Activated gamma-delta T cell (primary cell): ENCODE measurements around the gene DLGAP4.

ENCODE experiments used
- DNase-seq: peaks from one replicate; lab custom pipeline; 2025; lab: John Stamatoyannopoulos, UW
- total RNA-seq, 2 donors: gene quantifications; one replicate each; lab custom pipeline; 2026; lab: John Stamatoyannopoulos, UW

DLGAP4 gene, protein sequence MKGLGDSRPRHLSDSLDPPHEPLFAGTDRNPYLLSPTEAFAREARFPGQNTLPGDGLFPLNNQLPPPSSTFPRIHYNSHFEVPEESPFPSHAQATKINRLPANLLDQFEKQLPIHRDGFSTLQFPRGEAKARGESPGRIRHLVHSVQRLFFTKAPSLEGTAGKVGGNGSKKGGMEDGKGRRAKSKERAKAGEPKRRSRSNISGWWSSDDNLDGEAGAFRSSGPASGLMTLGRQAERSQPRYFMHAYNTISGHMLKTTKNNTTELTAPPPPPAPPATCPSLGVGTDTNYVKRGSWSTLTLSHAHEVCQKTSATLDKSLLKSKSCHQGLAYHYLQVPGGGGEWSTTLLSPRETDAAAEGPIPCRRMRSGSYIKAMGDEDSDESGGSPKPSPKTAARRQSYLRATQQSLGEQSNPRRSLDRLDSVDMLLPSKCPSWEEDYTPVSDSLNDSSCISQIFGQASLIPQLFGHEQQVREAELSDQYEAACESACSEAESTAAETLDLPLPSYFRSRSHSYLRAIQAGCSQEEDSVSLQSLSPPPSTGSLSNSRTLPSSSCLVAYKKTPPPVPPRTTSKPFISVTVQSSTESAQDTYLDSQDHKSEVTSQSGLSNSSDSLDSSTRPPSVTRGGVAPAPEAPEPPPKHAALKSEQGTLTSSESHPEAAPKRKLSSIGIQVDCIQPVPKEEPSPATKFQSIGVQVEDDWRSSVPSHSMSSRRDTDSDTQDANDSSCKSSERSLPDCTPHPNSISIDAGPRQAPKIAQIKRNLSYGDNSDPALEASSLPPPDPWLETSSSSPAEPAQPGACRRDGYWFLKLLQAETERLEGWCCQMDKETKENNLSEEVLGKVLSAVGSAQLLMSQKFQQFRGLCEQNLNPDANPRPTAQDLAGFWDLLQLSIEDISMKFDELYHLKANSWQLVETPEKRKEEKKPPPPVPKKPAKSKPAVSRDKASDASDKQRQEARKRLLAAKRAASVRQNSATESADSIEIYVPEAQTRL
- total RNA-seq = 24.7 to 27.6 reads per million in 2 donors

GRCh38 chr20:36305602-36306551, at the start of gene DLGAP4:
Gene DLGAP4, plus strand, starts transcription at chr20:36306339. Its CDS starts 125,379 bp downstream, at chr20:36431718.
- DNase-seq = no peak

DNA sequence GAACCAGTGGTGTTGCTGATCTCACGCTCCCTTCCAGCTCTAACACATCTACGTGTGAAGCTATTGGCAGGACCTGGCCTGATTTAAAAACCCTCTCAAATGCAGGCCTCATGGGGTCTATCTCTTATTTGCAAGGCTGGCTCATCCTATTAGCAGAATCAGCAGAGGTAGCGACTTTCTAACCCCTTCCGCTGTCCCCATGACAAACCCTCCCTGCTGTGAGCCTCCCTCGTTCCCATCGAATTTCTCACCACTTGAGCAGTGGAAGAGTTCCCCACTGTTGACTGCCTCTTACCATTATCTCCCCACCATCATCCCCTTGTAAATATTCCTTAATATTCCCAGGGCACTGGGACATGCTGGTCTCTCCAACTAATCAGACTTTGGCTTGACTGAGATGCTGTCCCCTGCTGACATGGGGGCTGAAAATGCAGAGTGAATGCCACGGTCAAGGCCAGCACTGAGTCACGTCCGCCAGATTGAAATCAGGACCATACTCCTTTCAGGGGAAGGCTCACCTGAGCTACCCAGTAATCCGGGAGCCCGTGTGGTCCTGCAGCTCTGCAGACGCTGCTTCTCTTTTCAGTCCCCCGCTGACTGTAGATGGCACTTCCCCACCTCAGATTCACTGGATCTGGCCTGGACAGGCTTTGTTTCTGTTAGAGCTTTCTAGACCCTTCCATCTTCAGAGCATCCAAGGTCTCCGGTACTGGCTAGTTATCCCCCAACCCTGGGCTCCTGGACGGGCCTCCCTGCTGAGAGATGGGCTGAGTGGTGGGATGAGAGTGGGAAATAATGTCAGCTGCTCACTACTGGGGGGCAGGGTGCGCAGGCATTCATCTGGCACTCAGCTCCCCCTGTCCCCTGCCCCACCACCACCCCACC, 46.7 kb upstream of the DLGAP4 start:
- DNase-seq = no peak

- DNase-seq = no peak
Measured at GRCh38 chr20:36260316-36260715, 45.8 kb upstream of the DLGAP4 start.

DNA sequence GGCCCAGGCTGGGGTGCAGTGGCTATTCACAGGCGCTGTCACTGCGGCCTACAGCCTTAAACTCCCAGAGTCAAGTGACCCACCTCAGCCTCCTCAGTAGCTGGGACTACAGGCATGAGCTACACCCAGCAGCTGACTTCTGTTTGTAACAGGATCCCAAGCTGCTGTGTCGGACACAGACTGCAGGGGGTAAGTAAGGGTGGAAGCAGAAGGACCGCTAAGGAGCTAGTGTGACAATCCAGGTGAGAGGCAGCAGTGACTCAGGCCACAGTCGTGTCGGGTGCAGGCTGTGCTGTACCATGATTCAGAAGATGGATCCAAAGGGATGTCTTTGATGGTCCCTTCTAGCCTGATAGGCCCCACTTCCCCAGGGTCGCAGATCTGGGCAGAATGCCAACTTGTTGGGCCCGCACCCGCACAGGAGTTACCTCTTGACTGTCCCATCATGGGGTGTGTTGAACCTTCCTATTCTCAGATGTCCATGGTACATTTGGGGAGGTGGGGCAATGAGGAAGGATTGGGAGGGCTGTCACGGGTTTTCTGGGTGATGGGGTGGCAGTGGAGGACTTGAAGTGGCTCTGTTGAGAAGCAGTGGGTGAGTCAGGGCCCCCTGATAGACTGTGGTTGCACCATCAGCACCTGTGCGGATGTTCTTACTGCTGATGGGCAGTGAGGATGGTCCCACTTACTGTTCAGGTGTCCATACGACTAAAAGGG, 44.6 kb upstream of the DLGAP4 start:
- DNase-seq = no peak

- no peak for DNase-seq
Measured at GRCh38 chr20:36262440-36262839, 43.7 kb upstream of the DLGAP4 start.

DNA sequence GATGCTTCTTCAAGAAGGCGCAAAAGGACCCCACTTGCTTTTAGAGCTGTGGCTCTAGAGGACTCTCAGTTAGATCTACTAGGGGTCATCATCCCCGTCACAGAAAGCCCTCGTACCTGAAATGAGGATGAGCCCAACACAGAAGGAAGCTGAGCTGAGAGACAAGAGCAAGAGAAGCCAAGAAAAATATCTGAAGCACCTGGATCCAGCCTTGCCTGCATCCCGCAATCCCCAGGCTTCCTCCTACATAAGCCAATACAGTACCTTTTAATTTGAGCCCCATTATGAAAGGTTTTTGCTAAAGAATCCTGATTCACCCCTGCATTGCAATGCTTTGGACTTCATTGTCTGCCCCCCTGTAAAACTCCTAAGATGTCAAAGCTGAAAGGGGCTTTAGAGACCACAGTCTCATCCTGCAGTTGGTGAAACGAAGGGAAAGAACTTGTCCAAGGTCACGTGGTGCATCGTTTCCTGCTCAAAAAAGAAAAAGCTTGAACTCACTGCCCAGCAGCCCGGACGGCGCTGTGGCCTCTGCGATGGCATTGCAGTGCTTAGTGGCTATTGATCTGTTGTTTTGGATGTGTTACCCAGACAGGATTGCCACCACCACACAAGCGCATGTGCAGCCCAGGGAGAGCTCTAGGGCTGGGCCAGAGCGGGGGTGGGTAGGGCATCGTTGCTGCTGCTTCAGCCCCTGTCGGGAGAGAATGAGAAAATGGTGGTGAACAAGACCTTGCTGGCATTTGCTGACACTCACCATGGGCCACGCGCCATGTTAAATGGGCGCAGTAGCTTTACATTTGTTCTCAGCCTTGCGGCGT, 41.5 kb upstream of the DLGAP4 start:
- DNase-seq = no peak

- no peak for DNase-seq
Measured at GRCh38 chr20:36266189-36266588, 40.0 kb upstream of the DLGAP4 start.

DNA sequence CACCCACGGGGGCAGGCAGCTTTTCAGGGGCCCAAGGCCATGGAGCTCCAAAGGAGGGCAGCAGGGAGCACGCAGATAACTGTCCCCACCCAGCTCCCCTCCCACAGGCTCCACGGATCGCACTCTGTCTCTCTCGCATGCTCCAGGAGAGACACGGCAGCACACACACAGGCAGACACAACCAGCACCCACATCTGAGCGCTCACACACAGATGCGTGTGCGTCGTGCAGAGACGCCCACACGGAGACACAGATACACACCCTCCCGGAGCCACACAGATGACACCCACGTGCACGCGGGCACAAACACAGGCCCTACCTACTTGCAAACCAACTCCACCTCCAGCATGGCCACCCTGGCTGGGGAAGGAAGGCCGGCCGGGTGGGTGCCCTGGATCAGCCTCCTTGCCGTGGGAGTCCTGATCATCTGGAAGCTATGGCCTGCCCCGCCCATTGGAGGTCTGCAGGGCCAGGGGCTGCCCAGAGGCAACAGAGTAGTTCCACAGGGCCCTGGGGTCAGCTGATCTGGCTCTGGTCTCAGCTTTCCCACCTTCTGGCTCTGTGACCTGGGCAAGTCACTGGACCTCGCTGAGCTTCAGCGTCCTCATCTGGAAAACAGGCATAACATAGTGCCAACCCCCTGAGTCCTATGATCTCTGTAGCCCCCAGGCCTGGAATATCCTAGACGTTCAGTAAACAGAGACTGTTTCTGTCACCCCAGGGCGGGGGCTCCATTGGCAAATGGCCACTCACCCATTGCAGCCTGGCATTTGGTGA, 38.3 kb upstream of the DLGAP4 start:
- DNase-seq = no peak

DNA sequence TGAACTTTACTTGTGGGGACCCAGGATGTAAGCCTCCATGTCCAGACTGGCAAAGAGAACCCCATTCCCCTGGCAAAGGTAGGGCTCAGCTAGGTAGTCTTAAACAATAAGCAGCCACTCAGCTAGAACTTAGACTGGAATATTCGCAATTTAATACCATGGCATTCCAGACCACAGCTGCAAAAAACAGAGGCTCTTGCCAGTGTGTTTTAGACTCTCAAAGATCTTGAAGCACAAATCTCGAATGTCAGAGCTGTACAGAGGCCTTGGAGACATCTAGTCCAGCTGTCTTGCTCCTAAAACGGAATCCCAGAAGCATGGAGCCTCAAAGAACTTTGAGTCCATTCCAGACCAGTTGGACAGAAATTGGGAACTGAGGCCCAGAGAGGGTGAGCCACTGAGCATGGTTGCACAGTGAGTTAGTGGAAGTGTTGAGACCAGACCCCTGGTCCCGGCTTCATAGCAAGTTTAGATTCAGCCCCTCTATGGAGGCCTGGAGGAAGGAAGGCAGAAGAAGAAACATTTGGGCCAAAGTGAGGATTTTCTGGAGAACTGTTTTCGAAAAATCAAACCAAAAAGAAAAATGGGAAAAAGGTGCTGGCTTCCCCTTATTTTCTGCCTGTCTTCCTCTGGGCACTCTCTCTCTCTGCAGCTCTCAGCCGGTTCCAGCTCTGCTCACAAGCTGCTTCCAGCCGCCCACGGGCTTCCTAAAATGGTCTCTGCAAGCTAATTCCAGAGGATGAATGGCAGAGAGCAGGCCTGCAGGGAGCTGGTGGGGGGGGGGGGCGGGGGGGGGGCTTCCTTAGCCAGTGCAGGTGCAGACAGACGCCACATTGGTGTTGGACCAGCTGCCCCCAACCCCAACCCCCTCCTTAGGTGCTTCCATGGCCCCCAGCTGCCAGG, 37.4 kb upstream of the DLGAP4 start:
- no peak for DNase-seq

GRCh38 chr20:36269507-36269906, 36.6 kb upstream of the DLGAP4 start:
- DNase-seq = no peak

DNA sequence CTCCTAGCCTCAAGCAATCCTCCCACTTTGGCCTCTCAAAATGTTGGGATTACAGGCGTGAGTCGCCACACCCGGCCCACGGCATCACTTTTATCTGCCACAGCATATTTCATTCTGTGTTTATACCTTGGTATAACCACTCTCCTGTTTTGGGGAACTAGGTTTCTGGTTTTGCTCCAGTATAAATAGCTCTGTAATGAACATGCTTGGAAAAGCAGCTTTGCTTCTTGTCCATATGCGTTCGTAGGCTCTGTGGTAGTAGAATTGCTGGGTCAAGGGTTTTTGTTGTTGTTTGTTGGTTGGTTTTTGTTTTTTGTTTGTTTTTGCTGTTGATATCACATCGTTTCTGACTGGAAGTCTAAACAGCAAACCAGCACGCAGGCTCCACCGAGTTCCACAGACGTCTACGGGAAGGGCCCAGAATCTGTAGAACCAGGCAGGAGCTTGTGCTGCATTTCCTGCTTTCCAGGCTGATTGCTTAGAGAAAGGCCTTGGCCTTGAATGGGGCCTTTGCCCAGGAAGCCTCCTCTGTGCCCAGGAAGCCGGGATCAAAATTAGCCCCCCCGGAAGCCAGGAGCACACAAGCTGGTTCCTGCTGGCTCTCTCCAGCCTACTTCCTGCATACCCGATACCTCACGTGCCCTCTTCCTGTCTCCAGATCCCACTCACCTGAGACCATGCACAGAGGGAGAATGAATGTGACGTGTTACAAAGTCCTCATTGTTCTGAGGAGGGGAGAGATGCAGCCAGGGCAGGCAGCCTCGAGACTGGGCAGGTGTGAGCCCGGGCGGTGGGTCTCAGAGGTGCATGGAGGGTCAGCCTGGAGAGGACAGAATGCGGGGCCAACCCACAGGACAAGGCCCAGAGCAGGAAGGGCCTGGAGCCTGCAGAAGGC, 35.1 kb upstream of the DLGAP4 start:
- DNase-seq = no peak

DNA sequence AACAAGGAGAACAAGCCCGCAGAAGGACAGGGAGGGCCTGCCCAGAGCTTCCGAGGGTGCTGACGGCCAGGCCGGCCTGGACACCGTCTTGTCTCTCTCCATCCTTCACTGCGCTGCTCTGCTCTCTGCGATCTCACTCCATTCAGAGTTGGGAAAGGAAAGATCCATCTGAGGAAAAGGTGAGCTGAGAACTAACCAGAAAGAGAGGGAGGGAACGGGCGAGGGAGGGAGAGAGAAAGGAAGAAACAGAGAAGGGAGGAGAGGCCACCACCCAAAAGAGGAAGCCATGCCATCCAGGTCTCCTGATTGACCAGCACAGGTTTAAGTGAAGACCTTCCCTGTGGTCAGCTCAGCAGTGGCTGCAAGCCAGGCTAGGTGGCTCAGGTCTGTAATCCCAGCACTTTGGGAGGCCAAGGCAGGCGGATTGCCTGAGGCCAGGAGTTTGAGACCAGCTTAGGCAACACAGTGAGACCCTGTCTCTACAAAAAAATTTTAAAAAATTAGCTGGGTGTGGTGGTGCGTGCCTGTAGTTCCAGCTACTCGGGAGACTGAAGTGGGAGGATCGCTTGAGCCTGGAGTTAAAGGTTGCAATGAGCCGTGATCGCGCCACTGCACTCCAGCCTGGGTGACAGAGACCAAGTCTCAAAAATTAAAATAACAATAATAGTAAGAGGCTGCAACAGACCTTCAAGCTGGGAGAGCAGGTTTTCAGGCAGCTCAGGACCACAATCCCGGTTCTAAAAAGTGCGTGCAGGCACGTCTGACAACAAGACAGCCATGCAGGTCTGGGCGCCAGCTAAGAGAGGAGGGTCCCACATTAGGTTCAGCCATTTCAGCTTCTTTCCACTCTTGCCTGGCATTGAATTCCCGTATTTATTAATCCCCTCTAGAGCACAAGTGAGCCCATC, 34.2 kb upstream of the DLGAP4 start:
- DNase-seq = no peak

DNA sequence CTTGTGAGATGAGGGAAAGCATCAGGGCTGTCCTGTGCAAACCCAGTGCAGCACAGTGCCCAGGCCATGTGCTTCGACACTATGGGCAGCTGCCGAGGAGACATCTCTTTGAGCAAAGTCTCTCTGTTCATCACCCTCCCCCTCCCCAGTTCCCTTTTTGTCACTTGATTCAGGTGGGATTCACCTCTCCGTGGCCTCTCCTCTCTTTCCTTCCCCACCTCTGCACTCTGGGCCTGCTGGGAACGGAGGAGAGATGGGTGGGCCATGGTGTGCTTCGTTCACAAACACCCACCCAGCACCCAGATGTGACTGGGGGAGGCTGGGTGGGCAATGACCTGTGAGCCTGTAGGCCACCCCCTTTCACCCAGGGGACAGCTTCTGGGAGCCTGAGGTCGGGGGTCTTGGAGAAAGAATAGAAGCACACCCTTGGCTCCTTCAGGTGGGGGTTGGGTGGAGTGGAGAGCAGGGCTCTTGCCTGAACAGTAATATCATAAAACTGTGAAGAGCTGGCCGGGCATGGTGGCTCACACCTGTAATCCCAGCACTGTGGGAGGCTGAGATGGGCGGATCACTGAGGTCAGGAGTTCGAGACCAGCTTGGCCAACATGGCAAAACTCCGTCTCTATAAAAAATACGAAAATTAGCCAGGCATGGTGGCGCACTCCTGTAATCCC, 33.5 kb upstream of the DLGAP4 start:
- no peak for DNase-seq

GRCh38 chr20:36273414-36274180, 32.5 kb upstream of the DLGAP4 start:
- DNase-seq = no peak
